ENCODE data around the gene ACTR2.

Gene ACTR2

DNA sequence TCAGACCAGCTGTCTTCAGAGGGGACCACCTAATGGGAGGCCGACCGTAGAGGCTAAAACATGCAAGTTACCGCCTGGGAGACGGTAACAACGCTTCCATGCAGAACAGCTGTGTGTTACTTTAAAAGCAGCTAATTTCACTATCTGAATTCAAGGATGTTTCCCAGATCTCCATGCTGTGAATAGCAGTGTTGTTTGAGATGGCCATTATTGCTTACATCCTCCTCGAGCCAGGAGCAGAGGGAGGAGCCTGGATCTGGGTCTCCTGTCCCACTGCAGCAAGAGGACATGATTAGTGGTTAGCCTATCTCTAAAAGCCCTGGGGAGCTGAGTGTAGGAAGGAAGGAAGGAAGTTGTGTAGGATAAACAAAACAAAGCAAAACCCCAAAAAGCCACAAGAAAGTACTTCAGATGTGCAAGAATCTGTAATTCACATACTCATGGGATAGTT, 50.9 kb downstream of the ACTR2 start:
- no peak for DNase-seq (ENCODE audit: low read depth in 1 of 2, low spot score in 1 of 2)

DNA sequence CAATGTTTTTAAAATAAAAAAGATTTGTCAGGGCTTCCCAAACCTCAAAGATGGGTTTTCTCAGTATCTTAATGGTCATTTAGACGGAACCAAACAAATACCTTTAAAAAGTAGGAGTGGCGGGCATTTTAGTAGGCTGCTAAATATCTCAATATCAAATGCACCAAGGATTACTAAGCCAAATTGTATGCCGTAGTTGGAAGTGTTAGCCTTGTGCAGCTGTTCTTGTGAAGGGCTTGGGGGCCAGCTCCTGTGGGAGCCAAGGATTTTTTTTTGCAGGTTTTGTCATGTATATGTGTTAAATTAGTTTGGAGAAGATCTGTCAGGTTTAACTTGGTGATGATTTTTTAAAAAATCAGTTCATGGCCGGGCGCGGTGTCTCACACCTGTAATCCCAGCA, 52.1 kb downstream of the ACTR2 start:
- DNase-seq (ENCODE audit: low read depth in 1 of 2, low spot score in 1 of 2), result no peak

DNA sequence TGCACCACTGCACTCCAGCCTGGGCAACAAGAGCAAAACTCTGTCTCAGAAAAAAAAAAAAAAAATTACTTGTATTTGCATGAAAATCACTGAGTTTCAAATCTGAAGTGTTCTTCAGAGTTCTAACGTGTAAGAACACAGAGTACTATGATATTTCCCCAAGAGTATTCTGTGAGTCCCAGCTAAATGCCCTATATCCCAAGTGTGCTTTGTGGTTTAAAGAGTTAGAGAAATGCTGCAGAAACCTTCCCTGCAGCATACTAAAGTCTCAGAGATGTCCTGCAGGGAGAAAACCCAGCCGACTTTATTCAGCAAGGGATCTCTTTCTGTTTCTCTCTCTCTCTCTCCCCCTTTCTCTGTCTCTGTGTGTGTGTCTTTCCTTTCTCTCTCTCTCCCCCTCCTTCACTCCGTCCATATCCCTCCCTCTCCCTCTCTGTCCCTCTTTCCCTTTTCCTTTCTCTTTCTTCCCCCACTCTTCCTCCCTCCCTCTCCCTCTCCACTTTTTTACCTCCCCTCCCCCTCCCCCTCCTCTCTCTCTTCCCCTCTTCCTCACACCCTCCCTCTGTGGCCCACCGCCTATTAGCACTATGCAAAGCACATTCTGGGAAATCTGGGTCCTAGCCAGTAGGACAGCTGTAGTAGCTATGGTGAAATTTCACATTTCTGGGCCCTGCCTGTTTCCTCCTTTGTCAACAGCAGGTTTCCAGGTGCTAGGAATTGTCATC, 54.2 kb downstream of the ACTR2 start:
- DNase-seq (ENCODE audit: low read depth in 1 of 2, low spot score in 1 of 2), result no peak

DNA sequence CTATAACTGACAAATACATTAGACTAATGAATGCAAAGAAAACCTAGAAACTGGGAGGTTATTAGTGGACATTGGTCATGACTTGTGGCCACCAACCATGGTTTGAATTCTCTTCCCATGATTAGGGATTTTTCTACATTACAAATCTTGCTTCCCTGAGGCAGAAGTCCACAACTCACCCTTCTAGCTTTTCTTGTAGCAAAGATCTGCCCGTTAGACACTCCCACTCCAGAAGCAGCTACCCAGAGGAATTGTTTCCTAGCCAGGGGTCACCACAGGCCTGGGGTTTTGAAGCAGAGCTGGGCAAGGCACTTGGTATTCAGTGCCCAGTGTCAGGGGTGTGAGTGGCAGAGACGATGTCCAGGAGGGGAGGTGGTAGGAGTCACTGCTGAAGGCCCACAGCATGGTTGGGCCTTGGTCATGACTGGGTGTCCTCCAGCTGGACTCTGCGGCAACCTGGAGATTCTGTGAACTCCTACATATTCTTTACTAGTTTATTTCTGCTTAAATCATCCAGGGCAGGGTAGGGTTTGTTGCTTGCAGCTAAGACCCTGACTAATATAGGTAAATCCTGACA, 54.9 kb downstream of the ACTR2 start:
- no peak for DNase-seq (ENCODE audit: low read depth in 1 of 2, low spot score in 1 of 2)

DNA sequence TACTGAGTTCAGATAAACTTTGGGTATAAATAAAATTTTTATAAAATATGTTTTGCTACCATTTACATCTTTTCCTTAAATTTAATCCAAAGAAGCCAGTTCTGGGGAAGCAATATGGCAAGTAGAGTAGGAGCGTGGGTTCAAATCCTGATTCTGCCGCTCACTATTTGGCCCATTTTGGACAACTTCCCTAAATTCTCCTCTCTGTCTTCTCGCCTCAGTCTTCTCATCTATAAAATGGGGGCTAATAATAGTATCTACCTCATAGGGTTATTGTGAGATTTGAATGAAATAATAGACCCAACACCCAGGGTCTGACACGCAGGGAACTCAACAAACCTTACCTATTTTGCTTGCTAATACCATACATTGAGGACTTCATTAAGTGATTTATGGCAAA, 59.7 kb downstream of the ACTR2 start:
- no peak for DNase-seq (ENCODE audit: low read depth in 1 of 2, low spot score in 1 of 2)

DNA sequence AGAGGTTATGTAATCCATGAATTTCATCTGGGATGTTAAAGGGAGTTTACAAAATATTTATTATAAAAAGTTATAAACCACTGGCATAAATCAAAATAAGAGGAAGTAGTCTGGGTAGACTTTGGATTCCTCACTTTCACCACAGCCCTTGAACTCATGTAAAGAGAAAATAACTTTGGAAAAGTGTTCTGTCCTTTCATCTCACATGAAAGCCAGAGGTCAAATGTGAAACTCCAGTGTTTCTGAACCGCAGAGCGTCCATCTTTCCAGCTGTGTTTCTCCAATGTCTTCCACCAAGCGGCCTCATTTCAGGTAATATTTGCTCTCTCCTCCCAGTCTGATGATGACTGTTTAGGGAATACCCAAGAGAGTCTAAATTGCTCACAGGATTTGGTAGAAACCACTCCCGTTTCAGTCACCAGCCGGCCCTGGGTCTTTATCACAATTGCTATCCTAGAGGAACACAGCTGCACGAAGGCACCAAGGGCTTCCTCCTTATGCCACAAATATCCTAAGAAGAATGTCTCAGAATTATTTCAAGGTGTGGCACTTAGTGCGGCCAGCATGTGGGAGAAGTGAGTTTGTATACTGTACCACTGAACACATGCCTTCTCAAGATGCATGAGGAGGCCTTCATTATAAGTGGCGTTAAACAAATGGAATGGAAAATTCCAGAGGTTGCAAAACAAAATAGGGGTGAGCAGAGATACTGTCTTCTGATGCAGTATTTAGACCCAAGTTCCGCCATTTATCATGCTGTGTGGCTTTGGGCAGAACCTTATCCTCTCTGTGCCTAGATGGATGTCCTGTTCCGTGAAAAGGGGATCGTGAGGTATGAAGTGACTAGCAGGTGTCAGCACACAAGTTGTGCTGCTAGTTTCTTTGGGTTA, 63.8 kb downstream of the ACTR2 start:
- DNase-seq (ENCODE audit: low read depth in 1 of 2, low spot score in 1 of 2), result no peak

DNA sequence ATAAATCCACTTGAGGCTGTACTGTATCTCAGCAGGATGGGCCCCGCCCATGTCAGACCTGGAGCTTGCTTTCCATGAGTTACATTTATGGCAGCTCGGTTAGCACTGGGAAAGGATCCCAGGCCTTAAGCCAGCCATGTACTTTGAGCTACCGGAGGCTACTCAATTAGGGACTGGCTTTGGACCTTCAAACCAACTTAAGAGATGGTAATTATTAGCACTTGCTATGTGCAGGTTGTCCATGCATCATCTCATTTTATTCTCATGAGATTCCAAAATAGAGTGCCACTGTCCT, 64.4 kb downstream of the ACTR2 start:
- DNase-seq (ENCODE audit: low read depth in 1 of 2, low spot score in 1 of 2), result no peak

DNA sequence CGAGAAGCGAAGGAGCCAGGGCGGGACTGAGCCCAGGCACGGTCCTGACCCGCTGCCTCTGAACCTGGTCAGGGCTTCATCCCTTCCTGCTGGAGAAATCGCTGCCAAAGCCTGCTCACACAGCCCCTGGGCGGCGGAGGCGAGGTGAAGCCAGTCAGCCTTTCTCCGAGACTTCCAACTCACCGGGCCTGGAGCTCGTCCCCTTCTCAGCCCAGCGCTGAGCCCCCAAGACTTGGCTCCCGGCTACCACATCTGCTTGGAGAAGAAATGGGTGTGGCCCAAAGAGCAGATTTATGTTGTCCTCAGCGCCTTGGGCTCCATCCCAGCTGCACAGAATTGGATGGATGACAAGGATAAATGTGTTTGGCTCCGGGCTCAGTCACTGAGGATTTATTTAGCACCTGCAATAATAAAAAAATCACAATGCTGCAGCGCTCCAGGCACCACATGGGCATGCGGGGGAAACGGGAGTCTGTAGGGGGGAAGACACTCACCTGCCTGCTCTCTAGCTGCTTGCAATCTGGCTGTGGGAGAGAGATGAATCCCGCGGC, 64.9 kb downstream of the ACTR2 start:
- no peak for DNase-seq (ENCODE audit: low read depth in 1 of 2, low spot score in 1 of 2)

DNA sequence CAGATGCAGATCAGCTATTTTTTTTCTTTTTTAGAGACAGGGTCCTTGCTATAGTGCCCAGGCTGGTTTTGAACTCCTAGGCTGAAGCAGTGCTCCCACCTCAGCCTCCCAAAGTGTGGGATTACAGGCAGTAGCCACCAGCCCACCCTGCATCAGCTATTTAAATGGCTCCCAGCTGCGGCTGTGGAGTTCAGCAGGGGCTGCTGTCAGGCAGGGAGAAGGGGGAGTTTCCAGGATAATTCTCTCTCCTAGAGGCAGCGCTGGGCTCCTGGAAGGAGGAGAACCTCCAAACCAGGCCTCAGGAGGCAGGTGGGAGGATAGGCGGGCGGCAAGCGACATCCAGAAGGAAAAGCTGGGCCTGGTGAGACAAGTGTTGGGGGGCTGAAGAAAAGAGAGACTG, 65.7 kb downstream of the ACTR2 start:
- DNase-seq (ENCODE audit: low read depth in 1 of 2, low spot score in 1 of 2), result no peak

DNA sequence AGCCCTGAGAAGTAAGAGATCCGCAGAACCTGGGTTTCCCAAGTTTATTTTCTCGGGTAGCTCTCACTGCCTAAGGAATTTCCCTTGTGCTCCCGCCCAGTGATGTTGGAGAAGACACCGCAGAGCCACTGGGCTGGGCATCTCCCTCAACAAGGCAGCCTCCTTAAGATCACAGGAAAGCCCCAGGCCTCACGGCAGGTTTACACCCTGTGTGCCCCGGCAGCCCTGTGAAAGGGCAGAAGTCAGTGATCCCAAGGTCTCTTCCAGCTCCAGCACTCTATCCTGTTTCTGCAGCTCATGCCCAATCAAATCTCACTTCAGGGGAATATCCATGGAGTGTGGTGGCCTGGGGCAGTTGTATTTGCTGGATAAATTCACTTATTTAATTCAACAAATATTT, 66.5 kb downstream of the ACTR2 start:
- no peak for DNase-seq (ENCODE audit: low read depth in 1 of 2, low spot score in 1 of 2)

DNA sequence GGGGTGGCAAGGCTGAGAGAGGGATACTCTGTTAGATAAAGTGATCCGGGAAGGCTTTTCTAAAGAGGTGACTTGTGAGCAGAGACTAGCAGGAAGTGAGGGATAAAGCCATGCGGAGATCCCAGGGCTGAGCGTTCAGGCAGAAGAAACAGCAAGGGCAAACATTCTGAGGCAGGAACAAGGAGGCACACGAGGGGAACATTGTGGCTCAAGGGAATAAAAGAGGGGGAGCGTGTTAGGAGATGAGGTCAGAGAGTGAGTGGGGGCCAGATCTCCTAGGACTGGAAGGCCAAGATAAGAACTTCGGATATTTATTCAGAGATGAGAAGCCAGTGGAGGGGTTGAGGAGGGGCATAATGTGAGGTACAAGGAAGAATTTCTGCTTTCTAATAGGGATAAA, 67.1 kb downstream of the ACTR2 start:
- DNase-seq (ENCODE audit: low read depth in 1 of 2, low spot score in 1 of 2), result no peak

DNA sequence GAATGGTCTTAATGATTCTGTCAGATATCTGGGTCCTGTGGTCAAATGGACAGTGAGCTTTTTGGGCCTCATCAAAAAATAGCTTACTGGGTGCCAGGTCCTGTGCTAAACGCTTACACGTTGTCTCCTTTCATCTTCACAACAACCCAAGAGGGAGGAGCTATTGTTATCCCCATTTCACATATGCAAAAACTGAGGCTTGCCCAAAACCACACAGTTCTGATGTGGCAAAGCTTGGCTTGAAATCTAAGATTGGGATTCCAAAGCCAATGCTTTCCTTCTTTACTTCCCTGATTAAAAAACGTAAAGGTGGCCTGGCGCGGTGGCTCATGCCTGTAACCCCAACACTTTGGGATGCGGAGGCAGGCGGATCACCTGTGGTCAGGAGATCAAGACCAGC, 69.3 kb downstream of the ACTR2 start:
- DNase-seq (ENCODE audit: low read depth in 1 of 2, low spot score in 1 of 2), result no peak

DNA sequence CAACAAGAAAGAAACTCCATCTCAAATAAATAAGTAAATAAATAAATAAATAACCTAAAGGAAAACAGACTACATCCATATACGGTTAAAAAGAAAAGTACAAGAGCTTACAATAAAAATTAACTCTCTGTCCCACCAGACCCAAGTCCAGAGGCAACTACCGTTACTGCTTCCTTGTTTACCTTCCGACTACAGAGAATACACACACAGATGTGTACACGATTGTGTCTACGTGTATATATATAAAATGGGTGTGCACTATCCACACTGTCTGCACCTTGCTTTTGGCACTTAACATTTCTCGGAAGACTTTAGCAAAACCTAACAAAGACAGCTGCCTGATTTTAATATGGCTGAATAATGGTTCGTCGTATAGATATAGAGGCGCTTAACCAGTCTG, 69.9 kb downstream of the ACTR2 start:
- no peak for DNase-seq (ENCODE audit: low read depth in 1 of 2, low spot score in 1 of 2)

DNA sequence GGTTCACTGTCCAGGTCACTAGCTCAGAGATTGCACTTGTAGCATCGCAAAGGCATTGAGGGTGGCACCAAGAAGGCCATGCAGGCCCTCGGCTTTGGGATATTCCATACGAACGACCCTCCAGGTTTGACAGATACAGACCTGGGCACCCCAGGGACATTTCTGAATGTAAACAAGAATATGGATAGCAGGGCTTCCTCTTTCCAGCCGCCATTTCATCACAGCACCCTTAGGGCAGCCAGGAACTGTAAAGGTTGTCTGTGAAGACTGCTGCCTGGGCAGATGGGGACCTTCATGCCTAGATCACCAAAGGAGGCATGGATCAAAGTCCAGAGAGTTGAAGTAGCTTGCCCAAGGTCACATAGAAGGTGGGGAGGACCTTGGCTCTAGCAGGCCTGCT, 70.5 kb downstream of the ACTR2 start:
- no peak for DNase-seq (ENCODE audit: low read depth in 1 of 2, low spot score in 1 of 2)

DNA sequence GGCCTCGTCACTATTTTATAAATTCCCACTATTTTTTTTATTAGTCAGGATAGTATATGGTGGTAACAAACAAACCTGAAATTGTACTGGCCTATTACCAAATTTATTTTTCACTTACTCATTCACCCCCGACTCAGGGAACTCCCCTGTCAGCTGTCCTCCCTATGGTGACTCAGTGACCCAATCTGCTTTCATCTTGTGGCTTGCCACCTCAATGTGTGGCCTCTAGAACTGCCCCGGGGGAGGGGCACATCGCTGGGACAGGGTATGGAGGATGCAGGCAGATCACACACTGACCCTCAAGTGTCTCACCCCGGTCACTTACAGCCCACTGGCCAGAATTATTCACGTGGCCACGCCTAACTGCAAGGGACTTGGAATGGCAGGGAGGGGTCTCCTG, 71.6 kb downstream of the ACTR2 start:
- DNase-seq (ENCODE audit: low read depth in 1 of 2, low spot score in 1 of 2), result peak in 1 of 2 donors; percentile 16

DNA sequence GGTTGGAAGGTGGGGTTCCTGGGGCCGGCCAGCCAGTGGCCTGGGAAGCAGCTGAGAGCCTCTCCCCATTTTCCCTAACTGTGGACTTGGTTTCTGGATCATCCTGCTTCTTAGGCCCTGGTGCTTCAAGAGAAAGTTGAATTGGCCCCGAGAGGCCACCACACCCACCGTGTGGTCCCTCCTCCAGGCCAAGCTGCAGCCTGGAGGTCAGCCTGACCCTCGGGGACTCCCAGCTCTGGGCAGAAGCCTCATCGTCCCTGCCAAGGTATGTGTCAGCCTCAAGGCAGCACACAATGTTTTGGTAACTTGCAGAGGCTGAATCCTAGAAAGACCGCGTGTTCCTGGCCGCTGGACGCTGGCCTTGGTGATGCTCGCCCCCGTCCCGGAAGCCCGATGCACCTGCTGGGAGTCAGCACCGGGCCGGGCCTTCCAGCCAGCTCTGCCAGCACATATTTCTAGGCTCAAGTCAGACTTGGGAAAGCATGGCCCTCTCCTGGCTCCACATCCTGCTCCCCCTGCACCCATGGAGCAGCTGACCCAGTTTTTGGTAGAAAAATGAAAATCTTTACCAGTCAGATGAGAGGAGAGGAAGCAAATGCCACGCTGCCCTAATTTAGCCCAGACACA, 72.6 kb downstream of the ACTR2 start:
- no peak for DNase-seq (ENCODE audit: low read depth in 1 of 2, low spot score in 1 of 2)

DNA sequence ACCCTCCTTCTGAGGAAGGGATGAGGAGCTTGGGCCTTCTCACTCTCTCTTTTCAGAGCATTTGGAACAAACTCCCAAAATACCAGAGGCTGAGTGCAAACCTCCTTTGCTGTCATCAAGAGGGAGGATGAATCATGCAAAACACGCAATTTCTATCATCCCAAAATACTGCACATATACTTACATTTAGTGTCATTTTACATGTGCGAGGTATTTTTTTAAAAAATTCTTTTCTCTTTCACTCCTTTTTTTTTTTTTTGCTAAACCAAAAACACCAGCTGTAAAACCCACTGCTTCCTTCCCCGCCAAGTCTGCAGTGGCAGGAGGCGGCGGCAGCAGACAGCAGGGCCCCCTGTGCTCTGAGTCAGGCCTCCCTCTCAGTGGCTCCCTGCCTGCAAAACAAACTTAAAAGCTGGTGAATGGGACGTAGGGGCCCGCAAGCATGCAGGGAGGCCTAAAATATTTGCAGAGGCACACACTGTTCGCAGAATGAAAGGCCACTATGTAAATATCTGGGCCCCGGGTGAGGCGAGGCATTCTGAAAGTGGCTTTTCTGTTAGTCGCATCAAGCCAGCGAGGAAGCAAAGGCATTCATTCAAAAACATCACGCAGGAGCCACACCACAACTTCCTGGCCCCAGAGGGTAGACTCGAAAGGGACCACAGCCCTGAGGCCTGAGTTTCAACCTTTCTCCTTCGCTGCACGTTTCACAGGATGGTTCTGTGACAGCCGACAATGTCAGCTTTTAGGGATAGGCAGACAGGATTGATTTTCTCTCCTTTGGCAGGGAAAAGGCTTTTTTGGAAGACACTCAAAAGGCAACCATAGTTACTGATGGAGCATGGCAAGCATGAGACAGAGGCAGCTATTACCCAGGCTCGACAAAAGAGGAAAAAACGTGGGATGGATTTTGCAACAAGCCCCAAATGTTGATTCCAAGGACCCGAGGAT, 73.4 kb downstream of the ACTR2 start:
- DNase-seq (ENCODE audit: low read depth in 1 of 2, low spot score in 1 of 2), result peak; percentile 33 to 51

DNA sequence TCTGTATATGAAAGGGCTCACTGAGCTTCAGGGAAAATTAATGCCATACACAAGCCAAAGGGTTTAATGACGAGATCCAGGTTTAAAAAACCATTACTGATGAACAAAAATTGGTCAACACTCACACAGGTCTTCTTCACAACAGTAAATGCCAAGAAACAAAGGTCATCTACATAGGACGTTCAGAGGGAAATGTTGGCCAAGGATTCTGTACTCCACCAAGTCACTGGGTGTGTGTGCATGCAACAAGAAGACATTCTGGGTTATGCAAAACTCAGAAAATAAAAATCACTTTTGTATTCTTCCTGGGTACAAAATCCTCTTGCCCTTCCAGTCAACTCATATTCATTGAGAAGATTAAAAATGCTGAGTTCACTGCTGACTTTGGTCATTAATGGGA, 78.3 kb downstream of the ACTR2 start:
- no peak for DNase-seq (ENCODE audit: low read depth in 1 of 2, low spot score in 1 of 2)

DNA sequence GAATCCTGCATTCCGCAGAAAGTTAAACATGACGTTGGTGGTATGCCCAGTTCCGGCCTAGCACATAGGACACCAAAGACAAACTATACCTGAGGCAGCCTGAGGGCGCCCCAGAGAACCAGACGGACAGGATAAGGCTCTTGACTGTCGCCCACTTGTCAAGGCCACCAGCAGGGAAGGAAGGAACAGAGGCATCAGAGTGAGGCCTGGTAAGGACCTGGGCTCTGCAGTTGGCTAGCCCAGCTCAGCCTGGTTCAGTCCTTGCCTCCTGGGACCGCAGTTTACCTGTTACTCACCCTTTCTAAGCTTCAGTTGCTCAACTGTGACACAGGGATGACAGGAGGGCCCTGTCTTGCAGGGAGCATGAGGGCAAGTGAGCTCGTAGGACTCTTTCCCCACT, 82.1 kb downstream of the ACTR2 start:
- DNase-seq (ENCODE audit: low read depth in 1 of 2, low spot score in 1 of 2), result no peak

DNA sequence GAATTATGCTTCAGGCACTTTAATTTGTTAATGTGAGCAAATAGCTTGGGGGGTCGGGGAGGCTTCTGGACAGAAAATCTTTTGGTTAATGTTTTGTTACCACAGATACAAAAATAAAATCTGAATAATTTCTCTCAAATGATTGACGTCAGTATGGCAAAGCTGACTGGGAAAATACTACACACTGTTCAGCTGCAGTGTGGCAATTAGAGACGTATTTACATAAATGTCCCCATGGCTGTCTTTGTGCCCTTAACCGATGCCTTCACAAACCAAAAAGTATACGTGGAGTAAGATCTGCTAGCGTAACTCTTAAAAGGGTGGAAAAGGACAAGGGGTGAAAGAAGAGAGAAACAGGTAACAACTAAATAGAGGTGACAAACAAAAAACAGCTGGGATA, 83.4 kb downstream of the ACTR2 start:
- DNase-seq (ENCODE audit: low read depth in 1 of 2, low spot score in 1 of 2), result no peak

DNA sequence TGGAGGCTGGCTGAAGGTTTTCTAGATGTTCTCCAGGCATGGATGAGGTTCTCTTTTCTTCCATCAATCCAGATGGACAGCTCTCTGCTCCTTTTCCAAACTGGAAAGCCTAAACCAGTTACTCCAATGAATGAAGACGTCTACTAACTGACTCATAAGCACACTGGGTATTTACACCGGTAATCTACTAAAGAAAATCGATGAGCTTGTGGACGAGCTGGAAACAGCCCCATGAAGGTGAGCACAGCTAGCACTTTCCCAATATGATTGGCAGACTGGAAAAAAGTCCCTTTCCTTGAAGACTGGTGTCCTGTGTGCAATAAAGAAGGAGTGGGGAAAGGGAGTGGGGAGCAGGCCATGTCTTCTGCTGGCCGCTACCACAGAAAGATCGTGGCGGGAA, 84.0 kb downstream of the ACTR2 start:
- DNase-seq (ENCODE audit: low read depth in 1 of 2, low spot score in 1 of 2), result no peak

All from activated T-helper 1 cell treated with anti-CD3 and anti-CD28 coated beads, Interleukin-2, amount 50 U/mL, for 16 hours (primary cell).